CD8-positive, alpha-beta memory T cell (primary cell): ENCODE measurements around the gene SLCO4A1. TPM values are rescaled to one million over a fixed set of nuclear protein-coding genes. Genes with fewer than 3 reads are reported as not detected.

Experiments
- CTCF ChIA-PET: fragments of 350-600 bp; sonication (Branson Sonifier 250); formaldehyde crosslinking; loops from one replicate; lab custom pipeline; 2021; ENCODE audit warnings: antibody characterized with exemption; lab: Charles Lee
- POLR2A ChIA-PET: fragments of 350-600 bp; sonication (Branson Sonifier 250); formaldehyde crosslinking; loops from one replicate; lab custom pipeline; 2021; ENCODE audit warnings: antibody characterized with exemption; lab: Charles Lee
- DNase-seq, 5 donors: peaks; one replicate each; pipeline versions ENCODE4 v3.0.0 to v3.0.0-alpha.2; 2020 to 2022; ENCODE audit warnings: mixed read lengths in 1 of 5
- H3K27ac ChIP-seq: one replicate; pipeline ENCODE4 v1.7.0; 2013; ENCODE audit warnings: low read depth, mild to moderate bottlenecking, low read length, moderate library complexity
- H3K27me3 ChIP-seq: 2 replicates; pipeline ENCODE4 v1.7.0; 2013; ENCODE audit warnings: low read length, mild to moderate bottlenecking; ENCODE audit not compliant: insufficient read depth, poor library complexity, severe bottlenecking
- H3K36me3 ChIP-seq: 2 replicates; pipeline ENCODE4 v1.7.0; 2013; ENCODE audit warnings: mild to moderate bottlenecking, low read length, moderate library complexity; ENCODE audit not compliant: insufficient read depth
- H3K4me1 ChIP-seq: 2 replicates; pipeline ENCODE4 v1.7.0; 2013; ENCODE audit warnings: mild to moderate bottlenecking, low read length, moderate library complexity; ENCODE audit not compliant: insufficient read depth
- H3K4me3 ChIP-seq: 2 replicates; pipeline ENCODE4 v1.7.0; 2013; ENCODE audit warnings: mild to moderate bottlenecking, low read length
- H3K9me3 ChIP-seq: 2 replicates; pipeline ENCODE4 v1.7.0; 2013; ENCODE audit warnings: mild to moderate bottlenecking, low read length
- H3K27ac Mint-ChIP-seq, 8 donors: one replicate each; pipeline ENCODE4 v1.8.0; 2020 to 2021; ENCODE audit warnings: mixed read lengths in 8 of 8, mild to moderate bottlenecking in 6 of 8, inconsistent platforms in 3 of 8, moderate library complexity in 3 of 8
- H3K27me3 Mint-ChIP-seq, 2 donors: one replicate each; pipeline ENCODE4 v1.8.0; 2020 to 2021; ENCODE audit warnings: mixed read lengths in 2 of 2, mild to moderate bottlenecking in 1 of 2, moderate library complexity in 1 of 2
- H3K36me3 Mint-ChIP-seq, 3 donors: one replicate each; pipeline ENCODE4 v1.8.0; 2020 to 2021; ENCODE audit warnings: mixed read lengths in 3 of 3, inconsistent platforms in 1 of 3, mild to moderate bottlenecking in 1 of 3
- H3K4me1 Mint-ChIP-seq, 3 donors: one replicate each; pipeline ENCODE4 v1.8.0; 2020 to 2021; ENCODE audit warnings: mixed read lengths in 3 of 3, inconsistent platforms in 1 of 3, mild to moderate bottlenecking in 1 of 3
- H3K4me3 Mint-ChIP-seq, 7 donors: one replicate each; pipeline ENCODE4 v1.8.0; 2020 to 2021; ENCODE audit warnings: mixed read lengths in 7 of 7, mild to moderate bottlenecking in 6 of 7, moderate library complexity in 4 of 7, inconsistent platforms in 2 of 7
- H3K9me3 Mint-ChIP-seq, 5 donors: one replicate each; pipeline ENCODE4 v1.8.0; 2020 to 2022; ENCODE audit warnings: mixed read lengths in 5 of 5, mild to moderate bottlenecking in 3 of 5, moderate library complexity in 2 of 5, inconsistent platforms in 1 of 5
- polyA plus RNA-seq: library from polyadenylated mRNA; unstranded; fragments of 300-500 nt; fragmentation: Illumina TruSeq; gene quantifications from one replicate; pipeline ENCODE4 v1.2.3, GENCODE V29; 2021
- total RNA-seq, 2 experiments: library from RNA; stranded (reverse); gene quantifications; one replicate each; pipeline ENCODE4 v1.2.3, GENCODE V29; 2021

SLCO4A1 gene
- total and polyA plus RNA-seq, 3 experiments from 2014 or later, result 0.47 to 44.9 (median 42.0) TPM

DNA sequence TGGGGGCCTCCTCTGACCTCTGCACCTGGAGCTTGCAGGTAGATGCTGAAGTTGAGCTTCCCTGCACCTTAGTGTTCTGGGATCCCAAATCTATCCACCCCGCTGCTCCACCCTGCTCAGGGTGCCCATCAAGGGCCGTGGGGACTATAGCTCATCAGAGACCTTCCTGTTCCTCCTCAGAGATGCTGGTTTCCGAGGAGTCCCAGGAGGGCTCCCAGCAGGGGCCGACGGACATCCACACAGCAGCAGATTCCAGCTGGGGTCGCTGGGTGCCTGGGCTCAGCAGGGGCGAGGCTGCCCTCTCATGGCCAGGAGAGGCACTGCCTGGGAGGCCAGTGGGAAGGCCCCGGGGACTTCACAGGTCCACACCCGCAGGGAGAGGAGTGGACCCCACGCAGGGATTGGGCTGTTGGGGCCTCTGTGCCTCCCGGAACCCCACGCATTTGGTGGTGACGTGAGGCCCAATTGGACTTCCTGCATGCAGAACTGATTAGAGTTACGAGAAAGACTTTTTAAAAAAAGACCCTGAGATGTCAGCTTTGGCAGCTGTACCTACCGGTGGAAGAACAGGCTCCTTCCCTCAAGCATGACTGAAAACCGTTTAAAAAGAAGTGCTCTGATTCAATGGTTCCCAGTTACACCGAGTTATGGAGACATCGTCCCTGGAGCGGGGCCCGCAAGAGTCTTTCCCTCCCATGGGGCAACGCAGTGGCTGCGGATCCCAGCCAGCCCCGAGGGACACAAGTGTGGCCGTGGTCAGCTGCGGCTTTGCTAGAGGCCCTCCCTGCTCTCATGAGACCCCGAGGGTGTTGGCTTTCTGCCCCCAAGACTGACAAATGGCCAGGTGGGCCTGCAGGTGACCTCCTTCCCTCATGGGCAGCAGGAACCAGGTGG is 25.3 kb upstream of the SLCO4A1 start:
- H3K27me3 Mint-ChIP-seq, result no peaks in the 10 kb centered on the region
- H3K27ac Mint-ChIP-seq, result peak overlapping the region in 7 of 8 donors; percentile 77 to 92 (median 86)
- H3K4me3 Mint-ChIP-seq, result peak overlapping the region in 4 of 7 donors; percentile 44 to 80 (median 44)
- no peaks in the 10 kb centered on the region for H3K36me3 ChIP-seq
- no peaks in the 10 kb centered on the region for H3K9me3 ChIP-seq
- H3K27ac ChIP-seq, result no peak overlapping the region
- CTCF ChIA-PET, result interaction anchor here (0.5 to 2.0 kb wide), 11 partner anchors 8 to 596 kb away, joined by 3 to 15 read pairs (median 4); partner anchors contain the start of gene SLCO4A1
- peaks cover 22 to 32% (median 23%) of the 10 kb centered on the region in 3 donors for H3K4me1 Mint-ChIP-seq
- H3K27me3 ChIP-seq, result no peaks in the 10 kb centered on the region
- POLR2A ChIA-PET, result interaction anchor here (1.8 kb wide), 1 partner anchor 14 kb away, joined by 4 read pairs; no protein-coding TSS in a partner anchor
- no peaks in the 10 kb centered on the region for H3K36me3 Mint-ChIP-seq
- peaks cover 23% of the 10 kb centered on the region for H3K4me1 ChIP-seq
- peak; percentile 45 to 75 (median 52) for DNase-seq
- H3K4me3 ChIP-seq, result no peak overlapping the region
- H3K9me3 Mint-ChIP-seq, result no peaks in the 10 kb centered on the region

DNA sequence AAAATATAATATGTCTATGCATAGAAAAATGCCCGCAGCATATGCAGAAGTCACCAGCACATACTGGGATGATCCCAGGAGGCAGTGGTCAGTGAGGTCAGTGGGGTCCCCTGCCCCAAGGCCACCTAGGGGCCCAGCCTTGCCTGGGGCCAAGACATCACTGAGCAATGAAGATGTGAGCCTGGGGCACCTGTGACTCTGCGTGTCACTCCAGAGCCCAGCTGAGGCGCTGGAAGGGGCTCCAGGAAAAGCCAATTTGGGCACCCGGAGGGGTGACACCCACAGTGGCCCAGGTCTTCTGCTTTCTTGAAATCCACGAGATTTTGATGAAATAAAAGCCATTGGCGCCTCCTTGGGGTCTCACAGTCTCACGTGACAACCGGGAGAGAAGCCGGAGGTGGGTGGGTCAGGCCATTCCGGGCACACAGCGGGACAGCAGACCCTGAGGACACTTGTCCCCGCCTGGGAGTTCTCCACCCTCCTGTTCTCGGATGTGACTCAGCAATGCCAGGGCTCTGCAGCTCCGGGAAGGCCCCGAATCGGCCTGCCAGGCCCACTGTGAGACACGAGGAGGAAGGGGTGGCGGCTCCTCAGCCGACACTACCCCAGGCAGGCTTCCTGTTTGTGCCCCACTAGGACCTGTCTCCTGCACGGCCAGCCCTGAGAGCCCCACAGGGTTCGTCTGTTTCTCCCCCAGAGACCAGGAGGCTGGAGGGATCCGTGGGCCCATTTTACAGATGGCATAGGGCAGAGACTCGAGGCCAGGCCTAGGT is 24.4 kb upstream of the SLCO4A1 start:
- Histone ChIP-seq H3K4me1 (peaks cover 24% of the 10 kb centered on the region), H3K9me3 (no peaks in the 10 kb centered on the region), H3K27me3 (no peaks in the 10 kb centered on the region), H3K4me3 (no peak overlapping the region), H3K36me3 (no peaks in the 10 kb centered on the region), H3K27ac (peak overlapping the region; percentile 16)
- ChIA-PET POLR2A (interaction anchor here (1.8 kb wide), 1 partner anchor 14 kb away, joined by 4 read pairs; no protein-coding TSS in a partner anchor), CTCF (interaction anchor here (1.0 to 2.0 kb wide), 6 partner anchors 7 to 191 kb away, joined by 3 to 15 read pairs (median 8); no protein-coding TSS in a partner anchor)
- DNase-seq, result peak in 4 of 5 donors; percentile 35 to 63 (median 38)
- H3K27ac Mint-ChIP-seq, result peak overlapping the region; percentile 46 to 92 (median 82)
- peaks cover 22 to 32% (median 23%) of the 10 kb centered on the region in 3 donors for H3K4me1 Mint-ChIP-seq
- H3K9me3 Mint-ChIP-seq, result no peaks in the 10 kb centered on the region
- H3K4me3 Mint-ChIP-seq, result peak overlapping the region in 5 of 7 donors; percentile 3 to 82 (median 49)
- H3K36me3 Mint-ChIP-seq, result no peaks in the 10 kb centered on the region
- H3K27me3 Mint-ChIP-seq, result no peaks in the 10 kb centered on the region

DNA sequence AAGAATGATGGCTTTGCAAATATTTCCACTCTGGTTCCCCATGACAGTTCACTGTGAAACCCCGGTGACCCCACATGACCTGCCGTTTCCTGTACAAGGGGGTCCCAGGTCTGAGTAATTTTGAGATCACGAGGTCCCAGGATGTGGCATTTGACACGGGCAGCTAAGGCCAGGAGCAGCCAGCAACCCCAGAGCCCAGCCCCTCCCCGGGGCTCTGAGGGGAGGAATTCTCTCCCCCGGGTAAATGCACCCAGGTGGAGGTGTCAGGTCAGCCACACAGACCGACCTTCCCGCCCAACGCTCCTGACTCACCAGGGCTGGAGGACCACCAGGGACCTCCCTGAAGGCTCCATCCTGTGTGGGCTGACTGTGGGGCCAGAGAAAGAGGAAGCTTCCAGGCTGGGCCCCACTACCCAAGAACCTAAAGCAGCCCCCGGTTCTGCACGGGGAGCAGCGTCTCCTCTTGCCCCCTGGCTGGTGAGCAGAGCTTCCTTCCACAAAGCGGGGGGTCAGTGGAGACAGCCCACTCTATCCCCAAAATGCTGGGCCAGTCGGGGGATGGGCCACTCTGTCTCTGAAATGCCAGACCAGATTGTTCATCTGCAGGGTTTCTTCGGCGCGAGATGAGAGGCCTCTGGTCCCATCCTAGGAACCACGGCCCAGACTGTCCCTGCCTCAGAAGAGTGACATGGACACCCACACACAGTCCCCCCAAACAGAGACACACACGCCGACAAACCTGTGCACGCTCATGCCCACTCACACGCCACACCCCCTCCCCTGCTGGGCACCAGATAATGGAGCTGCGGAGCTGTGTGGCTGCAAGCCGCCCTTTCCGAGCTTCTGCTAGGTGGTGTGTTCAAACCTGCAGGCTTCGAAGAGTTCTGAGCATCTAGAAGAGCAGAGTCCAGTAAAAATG is 23.4 kb upstream of the SLCO4A1 start:
- Mint-ChIP-seq H3K4me1 (peaks cover 31 to 41% (median 32%) of the 10 kb centered on the region in 3 donors), H3K27me3 (no peaks in the 10 kb centered on the region), H3K36me3 (no peaks in the 10 kb centered on the region), H3K4me3 (peak overlapping the region in 4 of 7 donors; percentile 39 to 83 (median 47)), H3K9me3 (no peaks in the 10 kb centered on the region), H3K27ac (peak overlapping the region; percentile 41 to 92 (median 82))
- CTCF ChIA-PET, result interaction anchor here (0.9 to 1.0 kb wide), 2 partner anchors 172 to 190 kb away, joined by 3 to 7 read pairs; no protein-coding TSS in a partner anchor
- no peaks in the 10 kb centered on the region for H3K9me3 ChIP-seq
- H3K27me3 ChIP-seq, result no peaks in the 10 kb centered on the region
- no peak overlapping the region for H3K4me3 ChIP-seq
- peaks cover 33% of the 10 kb centered on the region for H3K4me1 ChIP-seq
- POLR2A ChIA-PET, result no interaction called here
- peak in 1 of 5 donors; percentile 16 for DNase-seq
- no peaks in the 10 kb centered on the region for H3K36me3 ChIP-seq
- no peak overlapping the region for H3K27ac ChIP-seq

DNA sequence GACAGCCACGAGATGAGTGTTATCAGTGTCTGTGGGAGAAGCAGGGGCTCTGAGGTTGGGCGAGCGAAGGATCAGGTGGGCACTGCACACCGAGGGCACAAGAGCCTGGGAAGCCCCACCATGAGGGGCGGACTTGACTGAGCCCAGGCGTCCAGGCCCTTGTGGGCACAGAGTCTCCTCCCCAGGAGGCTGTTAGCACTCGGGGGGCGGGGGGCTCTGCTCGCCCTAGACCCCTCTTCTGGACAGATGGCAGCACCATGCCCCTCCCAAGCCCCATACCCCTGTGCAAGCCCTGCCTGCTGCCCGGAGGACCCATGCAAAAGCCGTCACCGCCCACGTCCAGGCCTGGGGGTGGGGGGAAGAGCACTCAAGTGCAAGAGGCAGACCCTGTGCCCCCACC is 21.7 kb upstream of the SLCO4A1 start:
- Mint-ChIP-seq H3K4me1 (peaks cover 32 to 41% (median 34%) of the 10 kb centered on the region in 3 donors), H3K27me3 (no peaks in the 10 kb centered on the region)

GRCh38 chr20:62621251-62622110 is 20.8 kb upstream of the SLCO4A1 start:
- Histone ChIP-seq H3K4me1 (peaks cover 37% of the 10 kb centered on the region), H3K9me3 (no peaks in the 10 kb centered on the region), H3K36me3 (no peaks in the 10 kb centered on the region), H3K27ac (no peak overlapping the region), H3K27me3 (no peaks in the 10 kb centered on the region), H3K4me3 (no peak overlapping the region)
- H3K27ac Mint-ChIP-seq, result peak overlapping the region in 1 of 8 donors; percentile 23
- no peak overlapping the region for H3K4me3 Mint-ChIP-seq
- ChIA-PET CTCF (no interaction called here), POLR2A (no interaction called here)
- H3K27me3 Mint-ChIP-seq, result no peaks in the 10 kb centered on the region
- no peaks in the 10 kb centered on the region for H3K9me3 Mint-ChIP-seq
- peaks cover 32 to 39% (median 32%) of the 10 kb centered on the region in 3 donors for H3K4me1 Mint-ChIP-seq
- DNase-seq, result no peak
- H3K36me3 Mint-ChIP-seq, result no peaks in the 10 kb centered on the region

More for the DNA sequence above, 21.7 kb upstream of the SLCO4A1 start:
- H3K36me3 ChIP-seq, result no peaks in the 10 kb centered on the region
- H3K9me3 ChIP-seq, result no peaks in the 10 kb centered on the region
- no peaks in the 10 kb centered on the region for H3K27me3 ChIP-seq
- ChIA-PET POLR2A (no interaction called here), CTCF (no interaction called here)
- no peak overlapping the region for H3K27ac ChIP-seq
- Mint-ChIP-seq H3K36me3 (no peaks in the 10 kb centered on the region), H3K27ac (no peak overlapping the region), H3K4me3 (no peak overlapping the region), H3K9me3 (no peaks in the 10 kb centered on the region)
- DNase-seq, result no peak
- peaks cover 37% of the 10 kb centered on the region for H3K4me1 ChIP-seq
- no peak overlapping the region for H3K4me3 ChIP-seq

DNA sequence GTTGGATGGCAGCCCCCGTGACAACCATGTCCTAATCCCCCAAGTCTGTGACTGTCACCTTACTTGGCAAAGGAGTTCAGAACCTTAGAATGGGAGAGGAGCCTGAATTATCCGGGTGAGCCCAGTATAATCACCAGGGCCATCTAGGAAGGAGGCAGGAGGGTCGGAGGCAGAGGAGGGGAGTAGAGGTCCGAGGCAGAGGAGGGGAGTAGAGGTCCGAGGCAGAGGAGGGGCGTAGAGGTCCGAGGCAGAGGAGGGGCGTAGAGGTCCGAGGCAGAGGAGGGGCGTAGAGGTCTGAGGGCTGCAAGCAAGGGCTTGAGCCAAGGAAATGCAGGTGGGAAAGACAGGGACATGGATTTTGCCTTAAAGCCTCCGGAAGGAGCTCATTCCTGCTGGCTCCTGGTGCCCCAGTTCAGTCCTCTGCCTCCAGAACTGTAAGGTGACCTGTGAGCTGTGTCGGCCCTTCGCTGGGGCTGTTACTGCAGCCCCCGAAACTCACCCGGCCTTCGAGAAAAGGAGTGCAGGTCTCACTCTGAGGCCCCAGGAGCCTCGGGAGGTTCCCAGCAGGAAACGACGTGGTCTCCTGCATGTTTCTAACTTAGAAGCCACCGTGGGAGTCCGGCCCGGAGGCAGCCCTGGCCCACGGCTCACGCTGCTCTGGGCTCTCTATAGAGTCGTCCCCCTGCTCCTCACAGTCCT is 20.0 kb upstream of the SLCO4A1 start:
- H3K9me3 Mint-ChIP-seq, result no peaks in the 10 kb centered on the region
- H3K27ac Mint-ChIP-seq, result peak overlapping the region in 1 of 8 donors; percentile 23
- ChIA-PET CTCF (no interaction called here), POLR2A (interaction anchor here (1.3 to 1.6 kb wide), 2 partner anchors 20 to 29 kb away, joined by 3 to 4 read pairs; partner anchors contain the start of gene SLCO4A1)
- Histone ChIP-seq H3K4me1 (peaks cover 29% of the 10 kb centered on the region), H3K27ac (peak overlapping the region; percentile 82), H3K27me3 (no peaks in the 10 kb centered on the region), H3K36me3 (no peaks in the 10 kb centered on the region), H3K4me3 (no peak overlapping the region), H3K9me3 (no peaks in the 10 kb centered on the region)
- H3K27me3 Mint-ChIP-seq, result no peaks in the 10 kb centered on the region
- peaks cover 25 to 32% (median 25%) of the 10 kb centered on the region in 3 donors for H3K4me1 Mint-ChIP-seq
- DNase-seq, result no peak
- peak overlapping the region in 1 of 7 donors; percentile 61 for H3K4me3 Mint-ChIP-seq
- no peaks in the 10 kb centered on the region for H3K36me3 Mint-ChIP-seq
